Parathyroid adenoma (tissue), 2 donors: ENCODE results near the gene BRAF.

ENCODE experiments used
- H2AFZ ChIP-seq: fragments of 300-600 bp; sonication (generic); one replicate; pipeline ENCODE4 v1.7.0; 2017; ENCODE audit warnings: antibody characterized with exemption, mild to moderate bottlenecking
- H3K27ac ChIP-seq: fragments of 300-600 bp; sonication (generic); one replicate; pipeline ENCODE4 v1.7.0; 2017
- H3K27me3 ChIP-seq: fragments of 300-600 bp; sonication (generic); one replicate; pipeline ENCODE4 v1.7.0; 2017; ENCODE audit warnings: low read length; ENCODE audit not compliant: control insufficient read depth, insufficient read depth
- H3K36me3 ChIP-seq: fragments of 300-600 bp; sonication (generic); one replicate; pipeline ENCODE4 v1.7.0; 2017; ENCODE audit warnings: low read length; ENCODE audit not compliant: control insufficient read depth, insufficient read depth
- H3K4me1 ChIP-seq: fragments of 300-600 bp; sonication (generic); one replicate; pipeline ENCODE4 v1.7.0; 2017; ENCODE audit warnings: control low read depth
- H3K4me2 ChIP-seq: fragments of 300-600 bp; sonication (generic); one replicate; pipeline ENCODE4 v1.7.0; 2017; ENCODE audit warnings: low read length
- H3K4me3 ChIP-seq: fragments of 300-600 bp; sonication (generic); one replicate; pipeline ENCODE4 v1.7.0; 2017; ENCODE audit warnings: low read depth, low read length
- H3K79me2 ChIP-seq: fragments of 300-600 bp; sonication (generic); one replicate; pipeline ENCODE4 v1.7.0; 2017; ENCODE audit warnings: control low read depth
- H3K9ac ChIP-seq: fragments of 300-600 bp; sonication (generic); one replicate; pipeline ENCODE4 v1.7.0; 2017; ENCODE audit warnings: mild to moderate bottlenecking
- H3K9me3 ChIP-seq: fragments of 300-600 bp; sonication (generic); one replicate; pipeline ENCODE4 v1.7.0; 2017; ENCODE audit warnings: low read length; ENCODE audit not compliant: control insufficient read depth
- TF ChIP-seq, protein P1 (sequence below): fragments of 300-600 bp; sonication (generic); IDR thresholded peaks from one replicate; pipeline ENCODE4 v1.7.0; 2017; ENCODE audit warnings: antibody characterized with exemption, mild to moderate bottlenecking
- donor health status: primary hyperparathyroidism.

Gene BRAF

DNA sequence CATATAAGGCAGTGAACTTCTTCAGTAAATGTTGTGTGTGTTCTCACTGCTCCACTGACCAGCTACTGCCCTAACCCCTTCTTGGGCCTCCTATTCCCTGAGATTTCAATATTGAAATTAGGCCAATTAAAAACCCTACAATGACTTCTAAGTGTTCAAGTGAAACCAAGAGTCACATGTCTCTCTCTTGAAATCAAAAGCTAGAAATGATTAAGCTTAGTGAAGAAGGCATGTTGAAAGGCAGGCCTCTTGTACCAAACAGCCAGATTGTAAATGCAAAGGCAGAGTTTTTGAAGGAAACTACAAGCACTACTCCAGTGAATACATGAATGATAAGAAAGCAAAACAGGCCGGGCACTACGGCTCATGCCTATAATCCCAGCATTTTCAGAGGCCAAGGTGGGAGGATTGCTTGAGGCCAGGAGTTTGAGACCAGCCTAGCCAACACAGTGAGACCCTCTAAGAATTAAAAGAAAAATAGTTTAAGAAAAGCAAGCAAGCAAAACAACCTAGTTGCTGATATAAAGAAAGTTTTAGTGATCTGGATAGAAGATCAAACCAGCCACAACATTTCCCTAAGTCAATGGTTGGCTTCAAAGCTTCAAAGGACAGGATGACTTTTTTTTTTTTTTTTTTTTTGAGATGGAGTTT, 22.3 kb downstream of the BRAF start:
- Histone ChIP-seq H3K4me2 (no peak overlapping the region), H3K27ac (no peak overlapping the region), H3K9ac (no peak overlapping the region), H3K79me2 (peaks cover 56% of the 10 kb centered on the region), H2AFZ (no peak overlapping the region), H3K36me3 (no peaks in the 10 kb centered on the region), H3K9me3 (no peaks in the 10 kb centered on the region), H3K4me3 (no peak overlapping the region), H3K27me3 (no peaks in the 10 kb centered on the region), H3K4me1 (peaks cover 3% of the 10 kb centered on the region)
- TF ChIP-seq, protein P1, sequence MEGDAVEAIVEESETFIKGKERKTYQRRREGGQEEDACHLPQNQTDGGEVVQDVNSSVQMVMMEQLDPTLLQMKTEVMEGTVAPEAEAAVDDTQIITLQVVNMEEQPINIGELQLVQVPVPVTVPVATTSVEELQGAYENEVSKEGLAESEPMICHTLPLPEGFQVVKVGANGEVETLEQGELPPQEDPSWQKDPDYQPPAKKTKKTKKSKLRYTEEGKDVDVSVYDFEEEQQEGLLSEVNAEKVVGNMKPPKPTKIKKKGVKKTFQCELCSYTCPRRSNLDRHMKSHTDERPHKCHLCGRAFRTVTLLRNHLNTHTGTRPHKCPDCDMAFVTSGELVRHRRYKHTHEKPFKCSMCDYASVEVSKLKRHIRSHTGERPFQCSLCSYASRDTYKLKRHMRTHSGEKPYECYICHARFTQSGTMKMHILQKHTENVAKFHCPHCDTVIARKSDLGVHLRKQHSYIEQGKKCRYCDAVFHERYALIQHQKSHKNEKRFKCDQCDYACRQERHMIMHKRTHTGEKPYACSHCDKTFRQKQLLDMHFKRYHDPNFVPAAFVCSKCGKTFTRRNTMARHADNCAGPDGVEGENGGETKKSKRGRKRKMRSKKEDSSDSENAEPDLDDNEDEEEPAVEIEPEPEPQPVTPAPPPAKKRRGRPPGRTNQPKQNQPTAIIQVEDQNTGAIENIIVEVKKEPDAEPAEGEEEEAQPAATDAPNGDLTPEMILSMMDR: no peak

DNA sequence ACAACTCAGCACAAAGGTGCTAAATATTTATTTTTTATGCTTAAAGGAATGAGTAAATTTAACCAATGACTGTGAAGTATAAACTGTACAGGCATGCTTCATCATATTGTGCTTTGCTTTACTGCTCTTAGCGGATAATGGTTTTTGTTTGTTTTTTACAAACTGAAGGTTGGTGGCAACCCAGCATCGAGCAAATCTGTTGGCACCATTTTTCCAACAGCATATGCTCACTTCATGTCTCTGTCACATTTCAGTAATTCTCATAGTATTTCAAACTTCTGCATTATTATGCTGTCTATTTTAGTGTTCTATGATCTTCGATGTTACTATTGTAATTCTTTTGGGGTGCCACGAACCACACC, 22.8 kb downstream of the BRAF start:
- Histone ChIP-seq H2AFZ (no peak overlapping the region), H3K9me3 (no peaks in the 10 kb centered on the region), H3K4me2 (no peak overlapping the region), H3K27me3 (no peaks in the 10 kb centered on the region), H3K36me3 (no peaks in the 10 kb centered on the region), H3K9ac (no peak overlapping the region), H3K4me1 (peaks cover 3% of the 10 kb centered on the region), H3K27ac (no peak overlapping the region), H3K79me2 (peaks cover 51% of the 10 kb centered on the region), H3K4me3 (no peak overlapping the region)
- TF ChIP-seq, protein P1: no peak

DNA sequence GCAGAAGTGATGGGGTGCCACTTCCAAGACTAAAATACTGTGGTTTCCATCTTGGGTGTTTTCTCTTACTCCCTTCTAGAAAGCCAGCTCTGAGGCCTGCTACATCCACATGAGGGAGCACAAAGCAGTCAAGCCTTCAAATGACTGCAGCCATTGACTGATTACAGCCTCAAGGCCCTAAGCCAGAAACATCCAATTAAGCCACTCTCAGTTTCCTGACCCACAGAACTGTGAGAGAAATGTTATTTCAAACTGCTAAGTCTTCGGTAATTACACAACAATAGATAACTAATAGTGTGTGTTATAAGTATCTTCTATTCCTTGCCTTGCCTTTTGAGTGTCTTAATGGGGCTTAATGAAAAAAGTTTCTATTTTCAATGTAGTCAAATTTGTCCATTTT, 24.8 kb downstream of the BRAF start:
- no peak overlapping the region for H3K27ac ChIP-seq
- no peaks in the 10 kb centered on the region for H3K27me3 ChIP-seq
- H3K4me1 ChIP-seq: peaks cover 3% of the 10 kb centered on the region
- no peaks in the 10 kb centered on the region for H3K36me3 ChIP-seq
- H3K9me3 ChIP-seq: no peaks in the 10 kb centered on the region
- no peak overlapping the region for H3K4me3 ChIP-seq
- peaks cover 50% of the 10 kb centered on the region for H3K79me2 ChIP-seq
- TF ChIP-seq, protein P1: peak; percentile 12
- no peak overlapping the region for H3K9ac ChIP-seq
- no peak overlapping the region for H3K4me2 ChIP-seq
- H2AFZ ChIP-seq: no peak overlapping the region

GRCh38 chr7:140898786-140899536, 25.8 kb downstream of the BRAF start:
- Histone ChIP-seq H3K79me2 (peaks cover 46% of the 10 kb centered on the region), H3K9ac (no peak overlapping the region), H3K4me1 (peaks cover 4% of the 10 kb centered on the region), H3K27ac (no peak overlapping the region), H3K9me3 (no peaks in the 10 kb centered on the region), H2AFZ (no peak overlapping the region), H3K27me3 (no peaks in the 10 kb centered on the region), H3K4me2 (no peak overlapping the region), H3K4me3 (no peak overlapping the region), H3K36me3 (no peaks in the 10 kb centered on the region)
- TF ChIP-seq, protein P1: no peak

DNA sequence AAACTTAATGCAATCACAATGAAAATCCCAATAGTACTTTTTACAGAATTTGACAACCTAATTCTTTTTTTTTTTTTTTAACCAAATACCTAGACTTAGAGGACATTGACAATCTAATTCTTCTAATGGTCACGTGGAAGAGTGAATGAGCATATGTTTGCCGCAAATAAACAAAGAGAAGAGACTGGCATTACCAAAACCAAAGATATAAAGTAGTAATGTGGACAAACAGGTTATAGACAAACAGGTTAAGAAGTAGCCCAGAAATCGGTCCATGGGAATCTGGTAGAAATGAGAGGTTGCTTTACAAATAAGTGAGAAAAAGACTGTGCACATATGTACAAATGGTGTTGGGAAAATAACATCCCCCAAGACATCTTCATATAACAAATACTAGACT, 27.7 kb downstream of the BRAF start:
- H3K27ac ChIP-seq: no peak overlapping the region
- H3K27me3 ChIP-seq: no peaks in the 10 kb centered on the region
- peaks cover 7% of the 10 kb centered on the region for H3K4me1 ChIP-seq
- TF ChIP-seq, protein P1: no peak
- no peaks in the 10 kb centered on the region for H3K9me3 ChIP-seq
- no peak overlapping the region for H2AFZ ChIP-seq
- H3K36me3 ChIP-seq: no peaks in the 10 kb centered on the region
- no peak overlapping the region for H3K9ac ChIP-seq
- no peak overlapping the region for H3K4me2 ChIP-seq
- peaks cover 42% of the 10 kb centered on the region for H3K79me2 ChIP-seq
- H3K4me3 ChIP-seq: no peak overlapping the region
